Ishikawa (cell line): ENCODE data around the gene PDZD2.

Experiments used
- CEBPB ChIP-seq: IDR thresholded peaks from 2 replicates; pipeline ENCODE4 v1.6.1; 2012
- CREB1 ChIP-seq: IDR thresholded peaks from 2 replicates; pipeline ENCODE4 v1.6.1; 2012; ENCODE audit warnings: low read depth
- EGR1 ChIP-seq: IDR thresholded peaks from 2 replicates; pipeline ENCODE4 v1.6.1; 2012
- EP300 ChIP-seq: IDR thresholded peaks from 2 replicates; pipeline ENCODE4 v1.6.1; 2012; ENCODE audit warnings: borderline replicate concordance
- FOXM1 ChIP-seq: IDR thresholded peaks from 2 replicates; pipeline ENCODE4 v1.6.1; 2012; ENCODE audit warnings: low read depth, borderline replicate concordance
- MAX ChIP-seq: IDR thresholded peaks from 2 replicates; pipeline ENCODE4 v1.6.1; 2012
- NFIC ChIP-seq: IDR thresholded peaks from 2 replicates; pipeline ENCODE4 v1.6.1; 2012
- RAD21 ChIP-seq: IDR thresholded peaks from 2 replicates; pipeline ENCODE4 v1.6.1; 2012; ENCODE audit warnings: low read depth
- REST ChIP-seq: IDR thresholded peaks from 2 replicates; pipeline ENCODE4 v1.6.1; 2012; ENCODE audit warnings: low read depth, mild to moderate bottlenecking
- TAF1 ChIP-seq: IDR thresholded peaks from 2 replicates; pipeline ENCODE4 v1.6.1; 2012; ENCODE audit warnings: low read depth, mild to moderate bottlenecking
- TCF12 ChIP-seq: IDR thresholded peaks from 2 replicates; pipeline ENCODE4 v1.6.1; 2012; ENCODE audit warnings: low read depth
- TEAD4 ChIP-seq: IDR thresholded peaks from 2 replicates; pipeline ENCODE4 v1.6.1; 2012
- USF1 ChIP-seq: IDR thresholded peaks from 2 replicates; pipeline ENCODE4 v1.6.1; 2012
- YY1 ChIP-seq: IDR thresholded peaks from 2 replicates; pipeline ENCODE4 v1.6.1; 2012; ENCODE audit warnings: low read depth
- ZBTB7A ChIP-seq: IDR thresholded peaks from 2 replicates; pipeline ENCODE4 v1.6.1; 2012; ENCODE audit warnings: low read depth

PDZD2 gene

GRCh38 chr5:31987985-31988710, 349.2 kb downstream of the PDZD2 start:
- TF ChIP-seq TEAD4 (peak; percentile 90), RAD21 (no peak), REST (no peak), CREB1 (no peak), EGR1 (no peak), NFIC (peak; percentile 57; the same call in 1 of the 2 replicates)

- TF ChIP-seq CEBPB: no peak
- no peak for TF ChIP-seq FOXM1
- TF ChIP-seq USF1: no peak
- no peak for TF ChIP-seq ZBTB7A
- TF ChIP-seq TCF12: no peak
- no peak for TF ChIP-seq TEAD4
- TF ChIP-seq CREB1: no peak
- no peak for TF ChIP-seq EP300
- no peak for TF ChIP-seq NFIC
- TF ChIP-seq YY1: no peak
- TF ChIP-seq REST: no peak
- no peak for TF ChIP-seq TAF1
- no peak for TF ChIP-seq MAX
- TF ChIP-seq RAD21: no peak
- no peak for TF ChIP-seq EGR1
Measured at GRCh38 chr5:31990081-31990650, 351.2 kb downstream of the PDZD2 start.

- no peak for TF ChIP-seq USF1
- no peak for TF ChIP-seq EP300
- TF ChIP-seq YY1: no peak
- TF ChIP-seq TAF1: no peak
- no peak for TF ChIP-seq NFIC
- no peak for TF ChIP-seq CEBPB
- no peak for TF ChIP-seq TEAD4
- no peak for TF ChIP-seq ZBTB7A
- no peak for TF ChIP-seq EGR1
- TF ChIP-seq MAX: no peak
- no peak for TF ChIP-seq RAD21
Measured at GRCh38 chr5:31990701-31991110, 351.8 kb downstream of the PDZD2 start.

GRCh38 chr5:31992377-31992776, 353.4 kb downstream of the PDZD2 start:
- TF ChIP-seq CEBPB: no peak
- TF ChIP-seq CREB1: no peak
- TF ChIP-seq MAX: no peak
- TF ChIP-seq RAD21: no peak
- TF ChIP-seq NFIC: no peak
- TF ChIP-seq EP300: no peak
- TF ChIP-seq FOXM1: no peak
- TF ChIP-seq EGR1: no peak
- TF ChIP-seq TEAD4: no peak
- TF ChIP-seq TAF1: no peak
- no peak for TF ChIP-seq TCF12
- no peak for TF ChIP-seq REST
- no peak for TF ChIP-seq USF1
- TF ChIP-seq YY1: no peak
- no peak for TF ChIP-seq ZBTB7A
